ENCODE results near the gene PPARA. TPM values are rescaled to one million over a fixed set of nuclear protein-coding genes. Genes with fewer than 3 reads are reported as not detected.

PPARA gene
- total and polyA plus RNA-seq, 2 experiments from 2014 or later = 4.7 to 12.6 TPM

DNA sequence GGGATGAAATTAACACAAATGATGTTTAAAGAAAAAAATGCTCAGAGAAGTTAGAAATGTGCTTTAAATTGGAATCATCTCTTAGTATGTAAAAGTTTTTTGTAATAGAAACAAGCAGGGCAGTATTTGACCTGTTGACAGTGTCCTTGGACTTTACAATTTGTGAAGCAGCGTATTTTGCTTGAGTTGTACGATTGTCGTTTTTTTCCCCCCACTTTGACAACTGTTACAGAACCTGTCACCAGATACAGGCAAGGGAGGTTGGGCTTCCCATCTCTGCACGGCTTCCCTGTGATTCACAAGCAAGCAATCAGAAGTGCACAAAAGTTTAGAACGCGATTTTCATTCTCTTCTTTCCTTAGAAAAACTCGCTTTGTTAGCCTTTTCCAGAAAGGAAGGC lies 8.9 kb downstream of the PPARA start (continued):
- TF ChIP-seq POLR2AphosphoS5 (IDR thresholded peaks at IDR 0.05; ENCODE audit: low read depth) (no peak), STAT1 (IDR thresholded peaks at IDR 0.05; ENCODE audit: unreplicated experiment) (no peak), EZH2 (IDR thresholded peaks at IDR 0.05; ENCODE audit: low read depth, unreplicated experiment) (no peak)
- TF ChIP-seq, protein P1, sequence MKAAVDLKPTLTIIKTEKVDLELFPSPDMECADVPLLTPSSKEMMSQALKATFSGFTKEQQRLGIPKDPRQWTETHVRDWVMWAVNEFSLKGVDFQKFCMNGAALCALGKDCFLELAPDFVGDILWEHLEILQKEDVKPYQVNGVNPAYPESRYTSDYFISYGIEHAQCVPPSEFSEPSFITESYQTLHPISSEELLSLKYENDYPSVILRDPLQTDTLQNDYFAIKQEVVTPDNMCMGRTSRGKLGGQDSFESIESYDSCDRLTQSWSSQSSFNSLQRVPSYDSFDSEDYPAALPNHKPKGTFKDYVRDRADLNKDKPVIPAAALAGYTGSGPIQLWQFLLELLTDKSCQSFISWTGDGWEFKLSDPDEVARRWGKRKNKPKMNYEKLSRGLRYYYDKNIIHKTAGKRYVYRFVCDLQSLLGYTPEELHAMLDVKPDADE (IDR thresholded peaks at IDR 0.05) = no peak

DNA sequence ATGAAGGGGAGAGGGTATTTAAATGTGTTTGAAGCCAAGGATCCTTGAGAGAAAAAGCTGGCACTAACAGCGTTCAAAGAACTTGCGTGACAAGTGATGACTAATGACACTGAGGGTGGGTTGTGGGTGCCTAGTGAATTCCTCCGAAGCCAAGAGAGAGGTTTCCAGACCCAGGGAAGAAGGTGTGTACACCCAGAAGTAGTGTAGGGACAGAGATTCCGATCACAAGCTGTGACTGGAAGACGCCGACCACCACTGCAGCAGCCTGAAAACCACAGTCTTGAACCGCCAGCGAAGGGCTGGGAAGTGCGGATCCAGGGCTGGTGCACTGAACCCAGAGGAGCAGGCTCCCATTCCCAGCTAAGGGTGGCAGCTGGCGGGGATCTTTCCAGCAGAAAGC lies 9.5 kb downstream of the PPARA start:
- Histone ChIP-seq H3K36me3 (ENCODE audit: insufficient read depth) (no peaks in the 10 kb centered on the region), H3F3A (replicated peaks; ENCODE audit: low read depth) (no peaks in the 10 kb centered on the region), H3K27ac (ENCODE audit: low read depth) (no peak overlapping the region), H3K4me1 (ENCODE audit: insufficient read depth) (no peaks in the 10 kb centered on the region), H3K9me2 (ENCODE audit: insufficient read depth) (no peaks in the 10 kb centered on the region), H3K4me3 (no peak overlapping the region), H3K79me2 (replicated peaks; ENCODE audit: insufficient read depth) (no peaks in the 10 kb centered on the region), H3K4me2 (no peak overlapping the region), H2AFZ (no peak overlapping the region), H4K20me1 (replicated peaks; ENCODE audit: insufficient read depth) (peaks cover 3% of the 10 kb centered on the region), H3K27me3 (ENCODE audit: insufficient read depth) (no peaks in the 10 kb centered on the region)
- ATAC-seq (no peak), DNase-seq (ENCODE audit: low spot score) (no peak)
- no peak for TF ChIP-seq STAT1 (IDR thresholded peaks at IDR 0.05; ENCODE audit: unreplicated experiment)
- TF ChIP-seq POLR2AphosphoS5 (IDR thresholded peaks at IDR 0.05; ENCODE audit: low read depth) = no peak
- H3K36me3 Mint-ChIP-seq (ENCODE audit: low read depth) = no peaks in the 10 kb centered on the region
- H3K9me3 Mint-ChIP-seq = no peaks in the 10 kb centered on the region
- H3K27me3 Mint-ChIP-seq (ENCODE audit: insufficient read depth, low read depth, poor library complexity) = no peaks in the 10 kb centered on the region
- no peak overlapping the region for H3K27ac Mint-ChIP-seq
- H3K4me1 Mint-ChIP-seq = no peaks in the 10 kb centered on the region
- no peak overlapping the region for H3K4me3 Mint-ChIP-seq

DNA sequence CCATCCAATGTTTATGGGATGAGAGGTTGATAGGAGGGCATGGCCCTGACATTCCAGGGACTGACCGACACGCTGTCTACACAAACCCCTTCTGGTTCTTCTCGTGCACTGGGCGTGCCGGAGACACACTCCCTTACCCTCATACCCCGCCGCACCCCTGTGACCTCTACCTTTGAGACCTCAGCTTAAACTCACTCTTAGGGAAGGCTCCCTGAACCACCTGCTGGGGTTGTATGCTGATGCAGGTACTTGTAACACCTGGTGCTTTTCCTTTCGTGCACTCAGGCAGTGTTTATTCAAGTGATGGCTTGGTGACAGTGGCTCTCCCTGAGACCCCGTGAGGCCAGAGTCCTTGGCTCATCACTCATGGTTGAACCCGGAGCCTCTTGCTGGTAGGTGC lies 12.0 kb downstream of the PPARA start:
- Histone ChIP-seq H3K9me2 (ENCODE audit: insufficient read depth) (no peaks in the 10 kb centered on the region), H3K36me3 (ENCODE audit: insufficient read depth) (no peaks in the 10 kb centered on the region), H3K4me2 (no peak overlapping the region), H3F3A (replicated peaks; ENCODE audit: low read depth) (no peaks in the 10 kb centered on the region), H3K27me3 (ENCODE audit: insufficient read depth) (no peaks in the 10 kb centered on the region), H2AFZ (no peak overlapping the region), H4K20me1 (replicated peaks; ENCODE audit: insufficient read depth) (peaks cover 3% of the 10 kb centered on the region), H3K27ac (ENCODE audit: low read depth) (no peak overlapping the region), H3K79me2 (replicated peaks; ENCODE audit: insufficient read depth) (no peaks in the 10 kb centered on the region), H3K4me1 (ENCODE audit: insufficient read depth) (no peaks in the 10 kb centered on the region), H3K4me3 (no peak overlapping the region)
- no peaks in the 10 kb centered on the region for H3K36me3 Mint-ChIP-seq (ENCODE audit: low read depth)
- DNase-seq (ENCODE audit: low spot score) (no peak), ATAC-seq (no peak)
- no peaks in the 10 kb centered on the region for H3K9me3 Mint-ChIP-seq
- H3K27me3 Mint-ChIP-seq (ENCODE audit: insufficient read depth, low read depth, poor library complexity) = no peaks in the 10 kb centered on the region
- H3K4me3 Mint-ChIP-seq = no peak overlapping the region
- H3K4me1 Mint-ChIP-seq = no peaks in the 10 kb centered on the region
- no peak overlapping the region for H3K27ac Mint-ChIP-seq
- TF ChIP-seq STAT1 (IDR thresholded peaks at IDR 0.05; ENCODE audit: unreplicated experiment) (no peak), ZNF331 (CRISPR knock-in tag; IDR thresholded peaks at IDR 0.05; ENCODE audit: low read depth) (no peak), POLR2AphosphoS5 (IDR thresholded peaks at IDR 0.05; ENCODE audit: low read depth) (no peak)
- TF ChIP-seq, protein P2, sequence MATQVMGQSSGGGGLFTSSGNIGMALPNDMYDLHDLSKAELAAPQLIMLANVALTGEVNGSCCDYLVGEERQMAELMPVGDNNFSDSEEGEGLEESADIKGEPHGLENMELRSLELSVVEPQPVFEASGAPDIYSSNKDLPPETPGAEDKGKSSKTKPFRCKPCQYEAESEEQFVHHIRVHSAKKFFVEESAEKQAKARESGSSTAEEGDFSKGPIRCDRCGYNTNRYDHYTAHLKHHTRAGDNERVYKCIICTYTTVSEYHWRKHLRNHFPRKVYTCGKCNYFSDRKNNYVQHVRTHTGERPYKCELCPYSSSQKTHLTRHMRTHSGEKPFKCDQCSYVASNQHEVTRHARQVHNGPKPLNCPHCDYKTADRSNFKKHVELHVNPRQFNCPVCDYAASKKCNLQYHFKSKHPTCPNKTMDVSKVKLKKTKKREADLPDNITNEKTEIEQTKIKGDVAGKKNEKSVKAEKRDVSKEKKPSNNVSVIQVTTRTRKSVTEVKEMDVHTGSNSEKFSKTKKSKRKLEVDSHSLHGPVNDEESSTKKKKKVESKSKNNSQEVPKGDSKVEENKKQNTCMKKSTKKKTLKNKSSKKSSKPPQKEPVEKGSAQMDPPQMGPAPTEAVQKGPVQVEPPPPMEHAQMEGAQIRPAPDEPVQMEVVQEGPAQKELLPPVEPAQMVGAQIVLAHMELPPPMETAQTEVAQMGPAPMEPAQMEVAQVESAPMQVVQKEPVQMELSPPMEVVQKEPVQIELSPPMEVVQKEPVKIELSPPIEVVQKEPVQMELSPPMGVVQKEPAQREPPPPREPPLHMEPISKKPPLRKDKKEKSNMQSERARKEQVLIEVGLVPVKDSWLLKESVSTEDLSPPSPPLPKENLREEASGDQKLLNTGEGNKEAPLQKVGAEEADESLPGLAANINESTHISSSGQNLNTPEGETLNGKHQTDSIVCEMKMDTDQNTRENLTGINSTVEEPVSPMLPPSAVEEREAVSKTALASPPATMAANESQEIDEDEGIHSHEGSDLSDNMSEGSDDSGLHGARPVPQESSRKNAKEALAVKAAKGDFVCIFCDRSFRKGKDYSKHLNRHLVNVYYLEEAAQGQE (IDR thresholded peaks at IDR 0.05; ENCODE audit: unreplicated experiment) = no peak
- TF ChIP-seq, protein P1 (IDR thresholded peaks at IDR 0.05) = no peak
- TF ChIP-seq, protein P3, sequence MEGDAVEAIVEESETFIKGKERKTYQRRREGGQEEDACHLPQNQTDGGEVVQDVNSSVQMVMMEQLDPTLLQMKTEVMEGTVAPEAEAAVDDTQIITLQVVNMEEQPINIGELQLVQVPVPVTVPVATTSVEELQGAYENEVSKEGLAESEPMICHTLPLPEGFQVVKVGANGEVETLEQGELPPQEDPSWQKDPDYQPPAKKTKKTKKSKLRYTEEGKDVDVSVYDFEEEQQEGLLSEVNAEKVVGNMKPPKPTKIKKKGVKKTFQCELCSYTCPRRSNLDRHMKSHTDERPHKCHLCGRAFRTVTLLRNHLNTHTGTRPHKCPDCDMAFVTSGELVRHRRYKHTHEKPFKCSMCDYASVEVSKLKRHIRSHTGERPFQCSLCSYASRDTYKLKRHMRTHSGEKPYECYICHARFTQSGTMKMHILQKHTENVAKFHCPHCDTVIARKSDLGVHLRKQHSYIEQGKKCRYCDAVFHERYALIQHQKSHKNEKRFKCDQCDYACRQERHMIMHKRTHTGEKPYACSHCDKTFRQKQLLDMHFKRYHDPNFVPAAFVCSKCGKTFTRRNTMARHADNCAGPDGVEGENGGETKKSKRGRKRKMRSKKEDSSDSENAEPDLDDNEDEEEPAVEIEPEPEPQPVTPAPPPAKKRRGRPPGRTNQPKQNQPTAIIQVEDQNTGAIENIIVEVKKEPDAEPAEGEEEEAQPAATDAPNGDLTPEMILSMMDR (conservative IDR thresholded peaks at IDR 0.05; ENCODE audit: low read depth in 2 of 2) = no peak

Measured in GM23338 (cell line).